HepG2 (cell line): ENCODE results near the gene BFSP1. TPM values are rescaled to one million over a fixed set of nuclear protein-coding genes. Genes with fewer than 3 reads are reported as not detected.

Experiments
- FOXA3 ChIP-seq: IDR thresholded peaks from 2 replicates; pipeline ENCODE4 v1.6.1; 2016; ENCODE audit warnings: missing genetic modification reagents, missing compliant biosample characterization
- MAFK ChIP-seq, 2 experiments: IDR thresholded peaks in 1 of 2; conservative IDR thresholded peaks in 1 of 2; 2 replicates each; pipeline ENCODE4 v1.6.1; 2011; ENCODE audit warnings: improper control_type of control experiment in 2 of 2, low read length in 2 of 2
- PAXIP1 ChIP-seq: sonication (generic); formaldehyde crosslinking; conservative IDR thresholded peaks from 2 replicates; pipeline ENCODE4 v1.4.0; 2020; ENCODE audit warnings: mild to moderate bottlenecking, missing genetic modification reagents, moderate library complexity
- SOX13 ChIP-seq, 3 experiments: fragments of 450-650 bp in 1 of 3; sonication (generic) in 1 of 3; formaldehyde crosslinking in 1 of 3; IDR thresholded peaks in 2 of 3; conservative IDR thresholded peaks in 1 of 3; 2 replicates each; pipeline versions ENCODE4 v1.5.0 to v1.6.1; 2016 to 2020; ENCODE audit warnings: antibody characterized with exemption in 1 of 3, mild to moderate bottlenecking in 1 of 3, missing compliant biosample characterization in 1 of 3, missing genetic modification reagents in 1 of 3, moderate library complexity in 1 of 3
- USF2 ChIP-seq, 2 experiments: sonication (generic) in 1 of 2; formaldehyde crosslinking in 1 of 2; IDR thresholded peaks; 2 replicates each; pipeline versions ENCODE4 v1.5.1 to v1.6.1; 2011 to 2020; ENCODE audit warnings: borderline replicate concordance in 1 of 2, low read depth in 1 of 2, low read length in 1 of 2, mild to moderate bottlenecking in 1 of 2, missing genetic modification reagents in 1 of 2, moderate library complexity in 1 of 2
- ZBTB46 ChIP-seq: sonication (generic); formaldehyde crosslinking; IDR thresholded peaks from 2 replicates; pipeline ENCODE4 v1.4.0; 2020; ENCODE audit warnings: mild to moderate bottlenecking, missing genetic modification reagents, borderline replicate concordance
- ZNF20 ChIP-seq: sonication (generic); formaldehyde crosslinking; IDR thresholded peaks from 2 replicates; pipeline ENCODE4 v1.4.0; 2020; ENCODE audit warnings: mild to moderate bottlenecking, moderate library complexity, missing genetic modification reagents
- ZNF432 ChIP-seq: sonication (generic); formaldehyde crosslinking; IDR thresholded peaks from 2 replicates; pipeline ENCODE4 v1.5.0; 2020; ENCODE audit warnings: missing genetic modification reagents, mild to moderate bottlenecking, borderline replicate concordance
- ZNF709 ChIP-seq: sonication (generic); formaldehyde crosslinking; IDR thresholded peaks from 2 replicates; pipeline ENCODE4 v1.5.0; 2020; ENCODE audit warnings: mild to moderate bottlenecking, missing genetic modification reagents
- ZNF773 ChIP-seq: sonication (generic); formaldehyde crosslinking; IDR thresholded peaks from 2 replicates; pipeline ENCODE4 v1.4.0; 2020; ENCODE audit warnings: missing genetic modification reagents, borderline replicate concordance
- polyA plus RNA-seq, 8 experiments: library from polyadenylated mRNA; depleted of rRNA in 3 of 8; stranded (reverse) in 7 of 8; unstranded in 1 of 8; fragments of >200 nt; fragmentation: Illumina TruSeq in 4 of 8; extraction: Trizol in 4 of 8; gene quantifications; 2 replicates each; pipeline versions ENCODE4 v1.2.1 to v1.2.3, GENCODE V29; 2011 to 2016; ENCODE audit warnings: low read depth in 4 of 8, missing spikeins in 1 of 8, mixed read lengths in 1 of 8; ENCODE audit not compliant: insufficient read depth in 1 of 8
- total RNA-seq, 5 experiments: library from RNA; depleted of rRNA; stranded (reverse); fragments of >200 nt; fragmentation: Illumina TruSeq; extraction: Trizol; gene quantifications; 2 replicates each; pipeline ENCODE4 v1.2.3, GENCODE V29; 2016; ENCODE audit warnings: low read depth in 1 of 5

The BFSP1 gene
- total and polyA plus RNA-seq, 2 of the 13 experiments (the other 11 are each of a cell fraction or from before 2014, with no cell fraction given), result 0.22 to 0.26 TPM

- TF ChIP-seq ZNF709 (CRISPR knock-in tag) (no peak), MAFK (conservative IDR thresholded peaks at IDR 0.05 in 1 of 2, IDR thresholded peaks at IDR 0.05 in 1 of 2; ENCODE audit: low read length in 2 of 2) (no peak), ZNF432 (CRISPR knock-in tag) (no peak), ZNF773 (CRISPR knock-in tag) (peak; percentile 8; the same call in 1 of the 2 replicates), FOXA3 (CRISPR knock-in tag) (peak; percentile 66), PAXIP1 (CRISPR knock-in tag) (0 out of 2 replicates have a peak, but pooled peaks have one; percentile 11), ZBTB46 (no peak), ZNF20 (CRISPR knock-in tag) (no peak), SOX13 (IDR thresholded peaks at IDR 0.05) (0 out of 2 replicates have a peak, but pooled peaks have one; percentile 22), SOX13 (CRISPR knock-in tag; conservative IDR thresholded peaks at IDR 0.05 in 1 of 2, IDR thresholded peaks at IDR 0.05 in 1 of 2) (peak in 1 of 2 experiments; percentile 39; a peak in 1 of 4 replicates), USF2 (IDR thresholded peaks at IDR 0.05; ENCODE audit: low read depth, low read length) (no peak), USF2 (CRISPR knock-in tag; IDR thresholded peaks at IDR 0.05; ENCODE audit: borderline replicate concordance) (no peak)
Observed at GRCh38 chr20:17530716-17531664, at the start of gene BFSP1 (continued).
